ENCODE measurements around the gene STRAP.

DNA sequence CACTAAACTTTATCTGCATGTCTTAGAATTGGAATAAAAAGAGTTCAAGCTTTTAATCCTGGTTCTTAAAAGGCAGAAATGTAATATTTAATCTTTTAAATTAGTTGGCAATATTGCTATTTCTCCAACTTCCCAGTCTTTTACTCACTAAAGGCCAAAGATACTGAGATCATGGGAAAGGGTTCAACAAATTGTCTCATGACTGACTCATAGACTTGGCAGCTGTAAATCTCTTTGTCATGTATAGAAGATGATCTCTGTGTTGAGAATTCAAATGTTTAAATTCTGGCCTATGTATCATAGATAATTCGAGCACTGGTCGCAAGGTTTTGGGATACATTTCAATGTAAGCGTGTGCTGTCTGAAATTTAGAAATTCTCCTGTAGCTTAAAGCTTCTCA, 40.1 kb upstream of the STRAP start:
- TF ChIP-seq POLR2A (IDR thresholded peaks at IDR 0.05) (no peak), POLR2AphosphoS5 (IDR thresholded peaks at IDR 0.05) (no peak), EP300 (IDR thresholded peaks at IDR 0.05) (no peak)
- TF ChIP-seq, protein P1, sequence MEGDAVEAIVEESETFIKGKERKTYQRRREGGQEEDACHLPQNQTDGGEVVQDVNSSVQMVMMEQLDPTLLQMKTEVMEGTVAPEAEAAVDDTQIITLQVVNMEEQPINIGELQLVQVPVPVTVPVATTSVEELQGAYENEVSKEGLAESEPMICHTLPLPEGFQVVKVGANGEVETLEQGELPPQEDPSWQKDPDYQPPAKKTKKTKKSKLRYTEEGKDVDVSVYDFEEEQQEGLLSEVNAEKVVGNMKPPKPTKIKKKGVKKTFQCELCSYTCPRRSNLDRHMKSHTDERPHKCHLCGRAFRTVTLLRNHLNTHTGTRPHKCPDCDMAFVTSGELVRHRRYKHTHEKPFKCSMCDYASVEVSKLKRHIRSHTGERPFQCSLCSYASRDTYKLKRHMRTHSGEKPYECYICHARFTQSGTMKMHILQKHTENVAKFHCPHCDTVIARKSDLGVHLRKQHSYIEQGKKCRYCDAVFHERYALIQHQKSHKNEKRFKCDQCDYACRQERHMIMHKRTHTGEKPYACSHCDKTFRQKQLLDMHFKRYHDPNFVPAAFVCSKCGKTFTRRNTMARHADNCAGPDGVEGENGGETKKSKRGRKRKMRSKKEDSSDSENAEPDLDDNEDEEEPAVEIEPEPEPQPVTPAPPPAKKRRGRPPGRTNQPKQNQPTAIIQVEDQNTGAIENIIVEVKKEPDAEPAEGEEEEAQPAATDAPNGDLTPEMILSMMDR (IDR thresholded peaks at IDR 0.05) = no peak
